Adrenal gland (tissue), 12 donors: ENCODE data around the gene KCNK7. TPM values are rescaled to one million over a fixed set of nuclear protein-coding genes. Genes with fewer than 3 reads are reported as not detected.

ENCODE experiments used
- DNase-seq, 7 donors: peaks; one replicate each; pipeline ENCODE4 v3.0.0-alpha.2; 2019 to 2020
- H3K27ac ChIP-seq, 5 donors: fragments of 200-600 bp; sonication (generic) in 4 of 5; 1 replicate in 3 of 5; 2 replicates in 2 of 5; pipeline versions ENCODE4 v1.5.1 to v1.8.0; 2016 to 2020; ENCODE audit warnings: mild to moderate bottlenecking in 1 of 5
- H3K27me3 ChIP-seq: fragments of 200-600 bp; 2 replicates; pipeline ENCODE4 v1.8.0; 2021
- H3K36me3 ChIP-seq, 2 donors: fragments of 200-600 bp; replicated peaks in 1 of 2; 1 replicate in 1 of 2; 2 replicates in 1 of 2; pipeline versions ENCODE4 v1.5.1 to v1.8.0; 2018 to 2022
- H3K4me1 ChIP-seq, 2 donors: fragments of 200-600 bp; replicated peaks in 1 of 2; 1 replicate in 1 of 2; 2 replicates in 1 of 2; pipeline versions ENCODE4 v1.5.1 to v1.8.0; 2018 to 2021
- H3K4me3 ChIP-seq, 4 donors: fragments of 200-600 bp; sonication (generic) in 3 of 4; one replicate each; pipeline ENCODE4 v1.5.1; 2016 to 2018
- H3K9me3 ChIP-seq, 3 donors: fragments of 200-600 bp; sonication (generic) in 1 of 3; replicated peaks in 1 of 3; 1 replicate in 2 of 3; 2 replicates in 1 of 3; pipeline versions ENCODE4 v1.5.1 to v1.8.0; 2016 to 2021
- POLR2A ChIP-seq, 2 donors: fragments of 450-650 bp; IDR thresholded peaks; one replicate each; pipeline ENCODE4 v1.6.1; 2017; ENCODE audit warnings: antibody characterized with exemption in 2 of 2, mild to moderate bottlenecking in 2 of 2, moderate library complexity in 1 of 2
- WGBS, 4 donors: extraction: QIAGEN DNeasy Blood & Tissue Kit in 2 of 4; methylation state at CpG; one replicate each; pipeline versions ENCODE4 v1.1.5 to v1.1.7; 2013 to 2017; 5-methylcytosine and 5-hydroxymethylcytosine counted together
- intact Hi-C, 2 donors: fragments of 100-400 bp; cut with DNase I; formaldehyde crosslinking; loops; one replicate each; pipeline versions ENCODE4 v1.14.1 to v1.15.0; 2022 to 2023
- polyA plus RNA-seq, 3 donors: library from polyadenylated mRNA; stranded (reverse); fragments of 200-250 nt in 2 of 3; fragments of 350-450 nt in 1 of 3; fragmentation: Illumina TruSeq in 1 of 3; extraction: RNeasy Lipid Tissue Mini Kit (QIAGEN cat#74804) in 1 of 3; gene quantifications; one replicate each; pipeline ENCODE4 v1.2.3, GENCODE V29; 2013 to 2014
- total RNA-seq, 9 donors: library from RNA; depleted of rRNA in 4 of 9; stranded (reverse); fragments of >200 nt in 4 of 9; fragments of 120-200 nt in 1 of 9; fragmentation: NEBNext Ultra II Directional in 1 of 9; extraction: Animal tissue kit (Norgen Biotek cat#: 25700) in 1 of 9; gene quantifications; one replicate each; pipeline versions ENCODE4 v1.1.0 to v1.2.4, GENCODE V29; 2013 to 2023
- TF ChIP-seq, protein P1 (sequence below), 6 experiments: fragments of 450-650 bp in 4 of 6; fragments of 200-600 bp in 2 of 6; sonication (generic) in 1 of 6; IDR thresholded peaks; 1 replicate in 5 of 6; 2 replicates in 1 of 6; pipeline versions ENCODE4 v1.5.1 to v1.8.0; 2016 to 2021; ENCODE audit warnings: antibody characterized with exemption in 6 of 6, mild to moderate bottlenecking in 2 of 6, moderate library complexity in 1 of 6
- donor health status: healthy with polysubstance abuse.
- donor health status: Bipolar disorder and iron deficiency.
- donor health status: DM: yes; HTN: yes; CAD: no.
- donor health status: DM: no; HTN: no; CAD: no.
- donor health status: DM: no; HTN: no; CAD: no.
- donor health status: DM: yes; HTN: yes; CAD: no.

Gene KCNK7
- total and polyA plus RNA-seq, 12 donors: 0.06 to 12.5 (median 0.57) TPM; not detected in 5

DNA sequence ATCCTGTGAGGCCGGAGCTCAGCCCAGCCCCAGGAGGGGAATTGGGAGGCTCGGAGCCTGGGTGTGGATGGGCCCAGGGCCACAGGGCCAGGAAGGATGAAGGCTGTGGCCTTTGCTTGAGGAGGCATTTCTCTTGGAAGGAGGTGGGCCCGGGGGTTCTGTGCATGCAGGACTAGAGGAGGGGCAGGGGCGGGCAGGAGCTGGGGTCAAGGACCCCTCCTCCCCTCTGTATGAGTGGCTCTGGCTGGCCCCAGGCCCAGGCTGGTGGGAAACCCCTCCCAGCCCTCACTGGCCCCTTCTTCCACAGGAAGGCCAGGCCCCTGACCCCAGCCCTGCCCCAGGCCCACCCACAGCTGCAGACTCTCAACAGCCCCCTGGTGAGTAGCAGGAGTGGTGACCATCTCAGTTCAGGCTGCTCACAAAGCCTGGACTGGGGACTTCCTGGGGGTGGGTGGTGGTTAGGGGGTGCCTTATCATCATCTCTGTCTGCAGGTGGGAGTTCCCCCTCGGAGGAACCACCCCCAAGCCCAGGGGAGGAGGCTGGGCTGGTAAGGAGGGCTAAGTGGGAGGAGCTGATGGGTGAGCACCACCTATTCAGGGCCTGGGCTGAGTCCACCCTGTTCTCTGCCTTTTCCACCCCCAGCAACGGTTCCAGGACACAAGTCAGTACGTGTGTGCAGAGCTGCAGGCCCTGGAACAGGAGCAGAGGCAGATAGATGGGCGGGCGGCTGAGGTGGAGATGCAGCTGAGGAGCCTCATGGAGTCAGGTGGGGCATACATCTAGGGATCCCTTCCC is 6.0 kb downstream of the KCNK7 start:
- TF ChIP-seq POLR2A (IDR thresholded peaks at IDR 0.05): no peak
- TF ChIP-seq, protein P1, sequence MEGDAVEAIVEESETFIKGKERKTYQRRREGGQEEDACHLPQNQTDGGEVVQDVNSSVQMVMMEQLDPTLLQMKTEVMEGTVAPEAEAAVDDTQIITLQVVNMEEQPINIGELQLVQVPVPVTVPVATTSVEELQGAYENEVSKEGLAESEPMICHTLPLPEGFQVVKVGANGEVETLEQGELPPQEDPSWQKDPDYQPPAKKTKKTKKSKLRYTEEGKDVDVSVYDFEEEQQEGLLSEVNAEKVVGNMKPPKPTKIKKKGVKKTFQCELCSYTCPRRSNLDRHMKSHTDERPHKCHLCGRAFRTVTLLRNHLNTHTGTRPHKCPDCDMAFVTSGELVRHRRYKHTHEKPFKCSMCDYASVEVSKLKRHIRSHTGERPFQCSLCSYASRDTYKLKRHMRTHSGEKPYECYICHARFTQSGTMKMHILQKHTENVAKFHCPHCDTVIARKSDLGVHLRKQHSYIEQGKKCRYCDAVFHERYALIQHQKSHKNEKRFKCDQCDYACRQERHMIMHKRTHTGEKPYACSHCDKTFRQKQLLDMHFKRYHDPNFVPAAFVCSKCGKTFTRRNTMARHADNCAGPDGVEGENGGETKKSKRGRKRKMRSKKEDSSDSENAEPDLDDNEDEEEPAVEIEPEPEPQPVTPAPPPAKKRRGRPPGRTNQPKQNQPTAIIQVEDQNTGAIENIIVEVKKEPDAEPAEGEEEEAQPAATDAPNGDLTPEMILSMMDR (IDR thresholded peaks at IDR 0.05): no peak
- Histone ChIP-seq H3K36me3 (peaks cover 0 to 11% of the 10 kb centered on the region in 2 donors), H3K27ac (peak overlapping the region in 1 of 5 donors; percentile 5), H3K4me3 (no peak overlapping the region), H3K27me3 (no peaks in the 10 kb centered on the region), H3K4me1 (peaks cover 0 to 34% of the 10 kb centered on the region in 2 donors), H3K9me3 (no peaks in the 10 kb centered on the region)
- no peak for DNase-seq
- intact Hi-C loops: no loop called here
- WGBS, 4 donors: 68 to 79% (median 74%) methylated on average over 4 to 9 of the region's 9 CpGs

DNA sequence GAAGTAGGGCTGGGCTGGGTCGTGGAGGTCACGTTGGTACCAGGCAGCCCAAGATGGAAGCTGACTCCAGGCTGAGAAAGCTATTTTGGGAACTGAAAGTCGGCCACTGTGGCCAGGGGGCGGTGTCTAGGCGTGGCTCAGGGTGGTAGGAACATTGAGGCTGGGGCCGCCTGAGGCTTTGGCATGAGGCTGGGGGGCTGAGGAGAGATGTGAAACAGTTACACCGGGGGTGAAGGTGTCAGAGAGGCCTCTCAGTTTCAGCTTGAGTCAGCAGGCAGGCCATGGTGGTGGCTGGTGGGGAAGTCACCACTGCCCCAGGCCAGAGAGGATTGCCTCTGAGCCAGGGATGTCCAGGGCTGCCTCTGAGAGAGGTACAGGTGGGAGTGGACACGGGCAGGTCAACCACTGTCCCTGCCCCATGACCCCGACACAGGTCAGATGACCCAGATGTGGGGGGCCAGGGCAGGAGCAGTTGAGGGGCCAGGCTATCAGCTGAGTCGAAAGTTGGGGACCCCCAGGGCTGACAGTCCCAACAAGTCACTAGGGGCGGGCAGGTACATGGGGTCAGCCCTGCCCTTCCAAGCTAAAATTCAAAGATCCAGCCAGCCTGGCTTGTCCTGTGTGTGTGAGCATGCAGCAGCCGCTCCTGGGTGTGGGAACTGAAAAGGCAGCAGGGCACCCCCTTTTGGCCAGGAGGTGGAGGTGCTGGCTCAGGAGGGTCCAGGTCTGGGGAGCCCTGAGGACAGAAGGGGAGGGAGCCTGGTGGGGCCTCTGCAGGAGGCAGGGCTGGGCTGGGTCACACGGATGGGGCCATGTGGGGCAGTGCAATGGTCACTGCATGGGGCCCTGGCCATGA is 7.2 kb downstream of the KCNK7 start:
- Histone ChIP-seq H3K4me3 (no peak overlapping the region), H3K27me3 (no peaks in the 10 kb centered on the region), H3K36me3 (peaks cover 0 to 11% of the 10 kb centered on the region in 2 donors), H3K27ac (peak overlapping the region in 2 of 5 donors; percentile 26 to 73), H3K9me3 (no peaks in the 10 kb centered on the region), H3K4me1 (peaks cover 0 to 35% of the 10 kb centered on the region in 2 donors)
- TF ChIP-seq, protein P1 (IDR thresholded peaks at IDR 0.05): peak; percentile 36 to 65 (median 55)
- TF ChIP-seq POLR2A (IDR thresholded peaks at IDR 0.05): no peak
- DNase-seq: peak in 6 of 7 donors; percentile 66 to 84 (median 76)
- intact Hi-C loops: no loop called here
- WGBS, 4 donors: 52 to 70% (median 55%) methylated on average over 11 to 13 of the region's 13 CpGs

DNA sequence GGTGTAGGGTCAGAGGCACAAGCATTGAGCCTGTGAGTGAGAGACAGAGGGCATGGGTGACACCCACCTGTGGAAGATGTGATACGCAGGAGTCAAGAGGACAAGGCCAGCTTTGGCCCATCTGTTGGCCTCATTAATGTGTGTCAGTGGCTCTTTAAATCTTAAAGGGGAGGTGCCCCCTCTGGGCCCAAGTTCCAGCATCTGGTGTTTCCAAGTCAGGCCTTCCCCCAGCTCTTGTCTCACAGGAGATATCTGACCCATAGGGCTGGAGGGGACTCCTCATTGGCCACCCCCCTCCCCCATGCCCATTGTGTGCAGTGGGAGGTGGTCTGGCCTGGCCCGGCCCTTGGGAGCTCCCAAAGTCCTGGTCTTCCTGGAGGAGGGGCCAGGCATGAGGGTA is 8.9 kb downstream of the KCNK7 start:
- Histone ChIP-seq H3K4me3 (no peak overlapping the region), H3K36me3 (peaks cover 0 to 11% of the 10 kb centered on the region in 2 donors), H3K27ac (peak overlapping the region in 2 of 5 donors; percentile 39 to 69), H3K9me3 (no peaks in the 10 kb centered on the region), H3K27me3 (no peaks in the 10 kb centered on the region), H3K4me1 (peaks cover 0 to 35% of the 10 kb centered on the region in 2 donors)
- WGBS, 4 donors: 70 to 100% (median 76%) methylated on average over 1 to 2 of the region's 2 CpGs
- TF ChIP-seq, protein P1 (IDR thresholded peaks at IDR 0.05): no peak
- no peak for TF ChIP-seq POLR2A (IDR thresholded peaks at IDR 0.05)
- DNase-seq: peak in 1 of 7 donors; percentile 67
- intact Hi-C loops: no loop called here

DNA sequence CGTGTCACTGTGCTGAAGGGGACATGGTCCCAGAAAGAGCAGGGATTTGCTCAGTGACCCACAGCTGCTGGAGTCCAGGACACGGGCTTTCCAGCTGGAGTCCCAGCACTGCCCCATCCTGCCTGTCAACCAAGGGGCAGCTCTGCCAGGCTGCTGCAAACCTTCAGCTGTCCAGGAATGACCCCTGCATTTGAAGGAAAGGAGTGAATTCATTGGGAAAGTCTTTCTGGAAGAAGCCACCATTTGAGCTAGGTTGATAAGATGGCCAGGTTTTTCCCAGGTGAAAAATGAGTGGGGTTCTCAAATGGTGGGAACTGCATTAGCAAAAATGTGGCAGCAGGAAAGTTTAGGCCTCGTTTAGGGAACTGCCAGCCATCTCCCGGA is 9.4 kb downstream of the KCNK7 start:
- H3K36me3 ChIP-seq: peaks cover 0 to 16% of the 10 kb centered on the region in 2 donors
- TF ChIP-seq, protein P1 (IDR thresholded peaks at IDR 0.05): no peak
- no peak for TF ChIP-seq POLR2A (IDR thresholded peaks at IDR 0.05)
- H3K4me3 ChIP-seq: no peak overlapping the region
- H3K27ac ChIP-seq: peak overlapping the region in 2 of 5 donors; percentile 24 to 69
- 85 to 89% (median 86%) methylated on average over 2 to 4 of the region's 4 CpGs for WGBS, 4 donors
- H3K9me3 ChIP-seq: no peaks in the 10 kb centered on the region
- intact Hi-C loops: no loop called here
- peaks cover 0 to 35% of the 10 kb centered on the region in 2 donors for H3K4me1 ChIP-seq
- DNase-seq: no peak
- H3K27me3 ChIP-seq: no peaks in the 10 kb centered on the region
